GM23338 (cell line): ENCODE measurements around the gene CTDSPL. TPM values are rescaled to one million over a fixed set of nuclear protein-coding genes. Genes with fewer than 3 reads are reported as not detected.

Experiments
- ATAC-seq: fragments of 200-7000 bp; cut with Tn5 transposase; 3 replicates; pipeline ENCODE4 v1.9.1; 2020
- DNase-seq: peaks from one replicate; pipeline ENCODE4 v3.0.0-alpha.2; 2015; ENCODE audit warnings: low spot score
- H2AFZ ChIP-seq: fragments of 200-600 bp; sonication (generic); 2 replicates; pipeline ENCODE4 v1.8.0; 2016; ENCODE audit warnings: antibody characterized with exemption, mild to moderate bottlenecking, moderate library complexity
- H3F3A ChIP-seq: fragments of 200-600 bp; sonication (generic); replicated peaks from 2 replicates; pipeline ENCODE4 v1.8.0; 2017; ENCODE audit warnings: antibody characterized with exemption, mixed run types, low read depth
- H3K27ac ChIP-seq: fragments of 200-600 bp; sonication (generic); 2 replicates; pipeline ENCODE4 v1.6.1; 2016; ENCODE audit warnings: low read depth
- H3K27me3 ChIP-seq: fragments of 200-600 bp; sonication (generic); 2 replicates; pipeline ENCODE4 v1.8.0; 2016; ENCODE audit warnings: mild to moderate bottlenecking, mixed run types, moderate library complexity; ENCODE audit not compliant: insufficient read depth
- H3K36me3 ChIP-seq: fragments of 200-600 bp; sonication (generic); 2 replicates; pipeline ENCODE4 v1.8.0; 2016; ENCODE audit warnings: mild to moderate bottlenecking; ENCODE audit not compliant: insufficient read depth
- H3K4me1 ChIP-seq: fragments of 200-600 bp; sonication (generic); 2 replicates; pipeline ENCODE4 v1.8.0; 2016; ENCODE audit warnings: mild to moderate bottlenecking, moderate library complexity; ENCODE audit not compliant: insufficient read depth
- H3K4me2 ChIP-seq: fragments of 200-600 bp; sonication (generic); 2 replicates; pipeline ENCODE4 v1.7.1; 2017; ENCODE audit warnings: mixed run types
- H3K4me3 ChIP-seq: fragments of 200-600 bp; sonication (generic); 2 replicates; pipeline ENCODE4 v1.6.1; 2016; ENCODE audit warnings: mixed run types
- H3K79me2 ChIP-seq: fragments of 200-600 bp; sonication (generic); replicated peaks from 2 replicates; pipeline ENCODE4 v1.8.0; 2017; ENCODE audit warnings: mild to moderate bottlenecking; ENCODE audit not compliant: insufficient read depth
- H3K9me2 ChIP-seq: fragments of 200-600 bp; sonication (generic); 2 replicates; pipeline ENCODE4 v1.8.0; 2017; ENCODE audit not compliant: insufficient read depth
- H4K20me1 ChIP-seq: fragments of 200-600 bp; sonication (generic); replicated peaks from 2 replicates; pipeline ENCODE4 v1.8.0; 2017; ENCODE audit warnings: mild to moderate bottlenecking; ENCODE audit not compliant: insufficient read depth
- H3K27ac Mint-ChIP-seq: 2 replicates; pipeline ENCODE4 v1.8.0; 2020; ENCODE audit warnings: inconsistent platforms, mild to moderate bottlenecking, moderate library complexity, mixed read lengths
- H3K27me3 Mint-ChIP-seq: 3 replicates; pipeline ENCODE4 v1.8.0; 2022; ENCODE audit warnings: low read depth, mild to moderate bottlenecking, moderate library complexity, mixed read lengths, inconsistent platforms; ENCODE audit not compliant: insufficient read depth, poor library complexity
- H3K36me3 Mint-ChIP-seq: 3 replicates; pipeline ENCODE4 v1.8.0; 2021; ENCODE audit warnings: low read depth, mild to moderate bottlenecking, inconsistent platforms, moderate library complexity, mixed read lengths
- H3K4me1 Mint-ChIP-seq: 3 replicates; pipeline ENCODE4 v1.8.0; 2020; ENCODE audit warnings: mild to moderate bottlenecking, inconsistent platforms, mixed read lengths
- H3K4me3 Mint-ChIP-seq: 3 replicates; pipeline ENCODE4 v1.8.0; 2021; ENCODE audit warnings: moderate library complexity, mild to moderate bottlenecking, inconsistent platforms, mixed read lengths
- H3K9me3 Mint-ChIP-seq: 3 replicates; pipeline ENCODE4 v1.8.0; 2020; ENCODE audit warnings: moderate library complexity, mild to moderate bottlenecking, inconsistent platforms, mixed read lengths
- CREB1 ChIP-seq: fragments of 250-450 bp; sonication (Bioruptor Pico); IDR thresholded peaks from 2 replicates; pipeline ENCODE4 v1.5.0; 2020; ENCODE audit warnings: low read depth, mild to moderate bottlenecking, moderate library complexity
- EZH2 ChIP-seq: fragments of 200-600 bp; sonication (generic); IDR thresholded peaks from one replicate; pipeline ENCODE4 v1.8.0; 2017; ENCODE audit warnings: antibody characterized with exemption, mild to moderate bottlenecking, low read depth; ENCODE audit not compliant: unreplicated experiment
- EZH2phosphoT487 ChIP-seq: fragments of 200-600 bp; sonication (generic); IDR thresholded peaks from one replicate; pipeline ENCODE4 v1.8.1; 2018; ENCODE audit warnings: antibody characterized with exemption; ENCODE audit not compliant: unreplicated experiment
- JUNB ChIP-seq: IDR thresholded peaks from one replicate; pipeline ENCODE4 v1.6.1; 2016; ENCODE audit warnings: antibody characterized with exemption; ENCODE audit not compliant: unreplicated experiment
- NANOG ChIP-seq: IDR thresholded peaks from 2 replicates; pipeline ENCODE4 v1.6.1; 2016; ENCODE audit warnings: antibody characterized with exemption, borderline replicate concordance
- POLR2AphosphoS5 ChIP-seq: IDR thresholded peaks from 2 replicates; pipeline ENCODE4 v1.6.1; 2016; ENCODE audit warnings: antibody characterized with exemption, low read depth
- STAT1 ChIP-seq: IDR thresholded peaks from one replicate; pipeline ENCODE4 v1.6.1; 2016; ENCODE audit warnings: antibody characterized with exemption; ENCODE audit not compliant: unreplicated experiment
- ZNF114 ChIP-seq: fragments of 250-450 bp; sonication (Bioruptor Pico); IDR thresholded peaks from 2 replicates; pipeline ENCODE4 v1.5.0; 2020; ENCODE audit warnings: mild to moderate bottlenecking, moderate library complexity
- ZNF331 ChIP-seq: fragments of 250-450 bp; sonication (Bioruptor Pico); IDR thresholded peaks from 2 replicates; pipeline ENCODE4 v1.5.0; 2020; ENCODE audit warnings: low read depth, mild to moderate bottlenecking, moderate library complexity
- polyA plus RNA-seq: library from polyadenylated mRNA; unstranded; fragments of >200 nt; fragmentation: Nextera tagmentation; extraction: Ambion mirVana; gene quantifications from 2 replicates; pipeline ENCODE4 v1.2.1, GENCODE V29; 2016
- total RNA-seq: library from RNA; depleted of rRNA; stranded (reverse); fragments of >200 nt; shearing (Covaris generic); gene quantifications from 2 replicates; pipeline ENCODE4 v1.2.3, GENCODE V29; 2014
- TF ChIP-seq, protein P1 (sequence below): fragments of 250-450 bp; sonication (Bioruptor Pico); IDR thresholded peaks from 2 replicates; pipeline ENCODE4 v1.5.0; 2020; ENCODE audit warnings: mild to moderate bottlenecking, moderate library complexity
- TF ChIP-seq, protein P2 (sequence below): IDR thresholded peaks from 2 replicates; pipeline ENCODE4 v1.6.1; 2016; ENCODE audit warnings: antibody characterized with exemption
- TF ChIP-seq, protein P3 (sequence below): IDR thresholded peaks from one replicate; pipeline ENCODE4 v1.6.1; 2018; ENCODE audit warnings: antibody characterized with exemption; ENCODE audit not compliant: unreplicated experiment

Gene CTDSPL
- total and polyA plus RNA-seq, 2 experiments from 2014 or later = 23.2 to 42.0 TPM

DNA sequence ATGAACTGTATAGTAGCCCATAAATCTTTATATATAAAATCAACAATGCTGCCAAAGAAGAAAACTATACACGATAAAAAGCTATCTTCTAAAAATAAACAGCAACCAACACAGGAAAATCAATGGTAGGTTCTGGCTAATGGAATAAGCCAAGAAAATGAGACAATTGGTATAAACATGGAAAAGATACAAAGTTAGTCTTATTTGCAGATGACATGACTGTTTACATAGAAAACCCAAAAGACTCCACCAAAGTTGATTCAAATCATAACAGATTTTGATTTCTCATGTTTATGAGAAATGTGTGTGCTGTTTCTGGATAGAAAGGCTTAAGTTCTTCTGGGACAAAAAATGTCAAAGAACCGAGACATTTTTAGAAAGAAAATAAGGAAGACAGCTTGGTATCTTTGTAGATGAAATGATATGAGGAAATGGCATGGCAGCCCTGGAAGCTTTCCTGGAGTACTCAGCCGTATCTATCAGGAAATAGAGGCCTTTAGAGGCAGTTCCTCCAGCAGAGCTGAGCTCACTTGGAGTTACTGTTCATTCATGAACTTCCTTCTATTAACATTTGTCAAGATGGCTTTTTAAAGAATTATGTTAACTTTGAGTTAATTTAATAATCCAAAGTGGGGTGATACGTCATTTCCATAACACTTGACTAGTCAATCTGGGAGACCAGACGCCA lies 92.2 kb downstream of the CTDSPL start:
- peaks cover 6% of the 10 kb centered on the region for H3K27me3 Mint-ChIP-seq
- Histone ChIP-seq H3K27ac (no peak overlapping the region), H3K79me2 (no peaks in the 10 kb centered on the region), H3K27me3 (no peaks in the 10 kb centered on the region), H3K4me1 (peaks cover 16% of the 10 kb centered on the region), H3K4me3 (no peak overlapping the region), H3K36me3 (no peaks in the 10 kb centered on the region), H4K20me1 (no peaks in the 10 kb centered on the region), H3K4me2 (no peak overlapping the region), H3F3A (no peaks in the 10 kb centered on the region), H3K9me2 (no peaks in the 10 kb centered on the region), H2AFZ (no peak overlapping the region)
- H3K4me1 Mint-ChIP-seq = peaks cover 17% of the 10 kb centered on the region
- ATAC-seq (no peak), DNase-seq (no peak)
- no peak for TF ChIP-seq CREB1
- no peak overlapping the region for H3K4me3 Mint-ChIP-seq
- peaks cover 10% of the 10 kb centered on the region; the same call in 2 of the 3 replicates for H3K36me3 Mint-ChIP-seq
- H3K27ac Mint-ChIP-seq = no peak overlapping the region
- H3K9me3 Mint-ChIP-seq = no peaks in the 10 kb centered on the region

DNA sequence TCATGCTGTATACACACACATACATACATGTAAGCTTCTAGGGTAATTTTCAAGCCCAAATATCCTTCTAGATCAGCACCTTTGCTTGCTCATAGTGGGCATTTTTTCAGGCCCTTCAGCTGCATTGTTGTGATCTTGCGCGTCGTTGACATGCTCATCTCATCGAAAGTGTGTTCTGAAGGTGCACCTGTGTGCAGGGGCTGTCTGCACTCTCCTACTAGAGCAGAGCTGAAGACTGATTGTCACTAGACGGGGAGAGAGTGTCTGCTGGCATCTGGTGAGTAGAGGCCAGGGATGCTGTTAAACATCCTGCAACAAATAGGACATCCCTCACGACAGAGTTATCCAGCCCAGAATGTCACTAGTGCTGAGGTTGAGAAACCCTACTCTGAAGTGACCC lies 93.2 kb downstream of the CTDSPL start:
- Histone ChIP-seq H3K27ac (no peak overlapping the region), H3F3A (no peaks in the 10 kb centered on the region), H3K4me1 (peaks cover 16% of the 10 kb centered on the region), H3K36me3 (no peaks in the 10 kb centered on the region), H3K4me3 (no peak overlapping the region), H3K79me2 (no peaks in the 10 kb centered on the region), H3K4me2 (no peak overlapping the region), H2AFZ (no peak overlapping the region), H3K27me3 (no peaks in the 10 kb centered on the region), H4K20me1 (no peaks in the 10 kb centered on the region), H3K9me2 (no peaks in the 10 kb centered on the region)
- Mint-ChIP-seq H3K9me3 (no peaks in the 10 kb centered on the region), H3K4me3 (no peak overlapping the region), H3K27me3 (peaks cover 6% of the 10 kb centered on the region), H3K36me3 (peaks cover 10% of the 10 kb centered on the region; the same call in 2 of the 3 replicates), H3K27ac (no peak overlapping the region), H3K4me1 (peaks cover 17% of the 10 kb centered on the region)
- no peak for ATAC-seq
- DNase-seq = no peak
- no peak for TF ChIP-seq EZH2phosphoT487
- TF ChIP-seq EZH2 = no peak
- TF ChIP-seq ZNF114 (CRISPR knock-in tag) = no peak
- TF ChIP-seq NANOG = no peak
- TF ChIP-seq STAT1 = no peak
- no peak for TF ChIP-seq POLR2AphosphoS5
- TF ChIP-seq, protein P1, sequence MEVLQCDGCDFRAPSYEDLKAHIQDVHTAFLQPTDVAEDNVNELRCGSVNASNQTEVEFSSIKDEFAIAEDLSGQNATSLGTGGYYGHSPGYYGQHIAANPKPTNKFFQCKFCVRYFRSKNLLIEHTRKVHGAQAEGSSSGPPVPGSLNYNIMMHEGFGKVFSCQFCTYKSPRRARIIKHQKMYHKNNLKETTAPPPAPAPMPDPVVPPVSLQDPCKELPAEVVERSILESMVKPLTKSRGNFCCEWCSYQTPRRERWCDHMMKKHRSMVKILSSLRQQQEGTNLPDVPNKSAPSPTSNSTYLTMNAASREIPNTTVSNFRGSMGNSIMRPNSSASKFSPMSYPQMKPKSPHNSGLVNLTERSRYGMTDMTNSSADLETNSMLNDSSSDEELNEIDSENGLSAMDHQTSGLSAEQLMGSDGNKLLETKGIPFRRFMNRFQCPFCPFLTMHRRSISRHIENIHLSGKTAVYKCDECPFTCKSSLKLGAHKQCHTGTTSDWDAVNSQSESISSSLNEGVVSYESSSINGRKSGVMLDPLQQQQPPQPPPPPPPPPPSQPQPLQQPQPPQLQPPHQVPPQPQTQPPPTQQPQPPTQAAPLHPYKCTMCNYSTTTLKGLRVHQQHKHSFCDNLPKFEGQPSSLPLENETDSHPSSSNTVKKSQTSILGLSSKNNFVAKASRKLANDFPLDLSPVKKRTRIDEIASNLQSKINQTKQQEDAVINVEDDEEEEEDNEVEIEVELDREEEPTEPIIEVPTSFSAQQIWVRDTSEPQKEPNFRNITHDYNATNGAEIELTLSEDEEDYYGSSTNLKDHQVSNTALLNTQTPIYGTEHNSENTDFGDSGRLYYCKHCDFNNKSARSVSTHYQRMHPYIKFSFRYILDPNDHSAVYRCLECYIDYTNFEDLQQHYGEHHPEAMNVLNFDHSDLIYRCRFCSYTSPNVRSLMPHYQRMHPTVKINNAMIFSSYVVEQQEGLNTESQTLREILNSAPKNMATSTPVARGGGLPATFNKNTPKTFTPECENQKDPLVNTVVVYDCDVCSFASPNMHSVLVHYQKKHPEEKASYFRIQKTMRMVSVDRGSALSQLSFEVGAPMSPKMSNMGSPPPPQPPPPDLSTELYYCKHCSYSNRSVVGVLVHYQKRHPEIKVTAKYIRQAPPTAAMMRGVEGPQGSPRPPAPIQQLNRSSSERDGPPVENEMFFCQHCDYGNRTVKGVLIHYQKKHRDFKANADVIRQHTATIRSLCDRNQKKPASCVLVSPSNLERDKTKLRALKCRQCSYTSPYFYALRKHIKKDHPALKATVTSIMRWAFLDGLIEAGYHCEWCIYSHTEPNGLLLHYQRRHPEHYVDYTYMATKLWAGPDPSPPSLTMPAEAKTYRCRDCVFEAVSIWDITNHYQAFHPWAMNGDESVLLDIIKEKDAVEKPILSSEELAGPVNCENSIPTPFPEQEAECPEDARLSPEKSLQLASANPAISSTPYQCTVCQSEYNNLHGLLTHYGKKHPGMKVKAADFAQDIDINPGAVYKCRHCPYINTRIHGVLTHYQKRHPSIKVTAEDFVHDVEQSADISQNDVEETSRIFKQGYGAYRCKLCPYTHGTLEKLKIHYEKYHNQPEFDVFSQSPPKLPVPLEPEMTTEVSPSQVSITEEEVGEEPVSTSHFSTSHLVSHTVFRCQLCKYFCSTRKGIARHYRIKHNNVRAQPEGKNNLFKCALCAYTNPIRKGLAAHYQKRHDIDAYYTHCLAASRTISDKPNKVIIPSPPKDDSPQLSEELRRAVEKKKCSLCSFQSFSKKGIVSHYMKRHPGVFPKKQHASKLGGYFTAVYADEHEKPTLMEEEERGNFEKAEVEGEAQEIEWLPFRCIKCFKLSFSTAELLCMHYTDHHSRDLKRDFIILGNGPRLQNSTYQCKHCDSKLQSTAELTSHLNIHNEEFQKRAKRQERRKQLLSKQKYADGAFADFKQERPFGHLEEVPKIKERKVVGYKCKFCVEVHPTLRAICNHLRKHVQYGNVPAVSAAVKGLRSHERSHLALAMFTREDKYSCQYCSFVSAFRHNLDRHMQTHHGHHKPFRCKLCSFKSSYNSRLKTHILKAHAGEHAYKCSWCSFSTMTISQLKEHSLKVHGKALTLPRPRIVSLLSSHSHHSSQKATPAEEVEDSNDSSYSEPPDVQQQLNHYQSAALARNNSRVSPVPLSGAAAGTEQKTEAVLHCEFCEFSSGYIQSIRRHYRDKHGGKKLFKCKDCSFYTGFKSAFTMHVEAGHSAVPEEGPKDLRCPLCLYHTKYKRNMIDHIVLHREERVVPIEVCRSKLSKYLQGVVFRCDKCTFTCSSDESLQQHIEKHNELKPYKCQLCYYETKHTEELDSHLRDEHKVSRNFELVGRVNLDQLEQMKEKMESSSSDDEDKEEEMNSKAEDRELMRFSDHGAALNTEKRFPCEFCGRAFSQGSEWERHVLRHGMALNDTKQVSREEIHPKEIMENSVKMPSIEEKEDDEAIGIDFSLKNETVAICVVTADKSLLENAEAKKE (CRISPR knock-in tag) = no peak
- no peak for TF ChIP-seq JUNB
- TF ChIP-seq ZNF331 (CRISPR knock-in tag) = no peak
- TF ChIP-seq, protein P2, sequence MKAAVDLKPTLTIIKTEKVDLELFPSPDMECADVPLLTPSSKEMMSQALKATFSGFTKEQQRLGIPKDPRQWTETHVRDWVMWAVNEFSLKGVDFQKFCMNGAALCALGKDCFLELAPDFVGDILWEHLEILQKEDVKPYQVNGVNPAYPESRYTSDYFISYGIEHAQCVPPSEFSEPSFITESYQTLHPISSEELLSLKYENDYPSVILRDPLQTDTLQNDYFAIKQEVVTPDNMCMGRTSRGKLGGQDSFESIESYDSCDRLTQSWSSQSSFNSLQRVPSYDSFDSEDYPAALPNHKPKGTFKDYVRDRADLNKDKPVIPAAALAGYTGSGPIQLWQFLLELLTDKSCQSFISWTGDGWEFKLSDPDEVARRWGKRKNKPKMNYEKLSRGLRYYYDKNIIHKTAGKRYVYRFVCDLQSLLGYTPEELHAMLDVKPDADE = no peak
- TF ChIP-seq, protein P3, sequence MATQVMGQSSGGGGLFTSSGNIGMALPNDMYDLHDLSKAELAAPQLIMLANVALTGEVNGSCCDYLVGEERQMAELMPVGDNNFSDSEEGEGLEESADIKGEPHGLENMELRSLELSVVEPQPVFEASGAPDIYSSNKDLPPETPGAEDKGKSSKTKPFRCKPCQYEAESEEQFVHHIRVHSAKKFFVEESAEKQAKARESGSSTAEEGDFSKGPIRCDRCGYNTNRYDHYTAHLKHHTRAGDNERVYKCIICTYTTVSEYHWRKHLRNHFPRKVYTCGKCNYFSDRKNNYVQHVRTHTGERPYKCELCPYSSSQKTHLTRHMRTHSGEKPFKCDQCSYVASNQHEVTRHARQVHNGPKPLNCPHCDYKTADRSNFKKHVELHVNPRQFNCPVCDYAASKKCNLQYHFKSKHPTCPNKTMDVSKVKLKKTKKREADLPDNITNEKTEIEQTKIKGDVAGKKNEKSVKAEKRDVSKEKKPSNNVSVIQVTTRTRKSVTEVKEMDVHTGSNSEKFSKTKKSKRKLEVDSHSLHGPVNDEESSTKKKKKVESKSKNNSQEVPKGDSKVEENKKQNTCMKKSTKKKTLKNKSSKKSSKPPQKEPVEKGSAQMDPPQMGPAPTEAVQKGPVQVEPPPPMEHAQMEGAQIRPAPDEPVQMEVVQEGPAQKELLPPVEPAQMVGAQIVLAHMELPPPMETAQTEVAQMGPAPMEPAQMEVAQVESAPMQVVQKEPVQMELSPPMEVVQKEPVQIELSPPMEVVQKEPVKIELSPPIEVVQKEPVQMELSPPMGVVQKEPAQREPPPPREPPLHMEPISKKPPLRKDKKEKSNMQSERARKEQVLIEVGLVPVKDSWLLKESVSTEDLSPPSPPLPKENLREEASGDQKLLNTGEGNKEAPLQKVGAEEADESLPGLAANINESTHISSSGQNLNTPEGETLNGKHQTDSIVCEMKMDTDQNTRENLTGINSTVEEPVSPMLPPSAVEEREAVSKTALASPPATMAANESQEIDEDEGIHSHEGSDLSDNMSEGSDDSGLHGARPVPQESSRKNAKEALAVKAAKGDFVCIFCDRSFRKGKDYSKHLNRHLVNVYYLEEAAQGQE = no peak
- no peak for TF ChIP-seq CREB1
